Vagina (tissue), 2 donors: Measurements from ENCODE around the gene TOMT. TPM values are rescaled to one million over a fixed set of nuclear protein-coding genes. Genes with fewer than 3 reads are reported as not detected.

Experiments used
- DNase-seq, 2 donors: peaks; one replicate each; pipeline ENCODE4 v3.0.0-alpha.2; 2017; ENCODE audit errors: extremely low spot score in 2 of 2
- H3K27ac ChIP-seq: fragments of 200-600 bp; sonication (generic); one replicate; pipeline ENCODE4 v1.5.1; 2019
- H3K27me3 ChIP-seq: fragments of 200-600 bp; sonication (generic); one replicate; pipeline ENCODE4 v1.5.1; 2019
- H3K36me3 ChIP-seq, 2 donors: fragments of 200-600 bp; sonication (generic); one replicate each; pipeline ENCODE4 v1.5.1; 2017 to 2019
- H3K4me1 ChIP-seq: fragments of 200-600 bp; sonication (generic); one replicate; pipeline ENCODE4 v1.5.1; 2019
- H3K4me3 ChIP-seq, 2 donors: fragments of 200-600 bp; sonication (generic); 1 replicate in 1 of 2; 2 replicates in 1 of 2; pipeline ENCODE4 v1.5.1; 2016 to 2019
- H3K9me3 ChIP-seq: fragments of 200-600 bp; sonication (generic); one replicate; pipeline ENCODE4 v1.5.1; 2019
- CTCF ChIP-seq, 3 experiments: fragments of 450-650 bp in 2 of 3; fragments of 200-600 bp in 1 of 3; sonication (generic) in 1 of 3; IDR thresholded peaks; one replicate each; pipeline ENCODE4 v1.5.1; 2017 to 2019; ENCODE audit warnings: antibody characterized with exemption in 3 of 3, mild to moderate bottlenecking in 2 of 3, moderate library complexity in 2 of 3
- POLR2A ChIP-seq, 2 donors: fragments of 450-650 bp; IDR thresholded peaks; one replicate each; pipeline ENCODE4 v1.6.1; 2017; ENCODE audit warnings: antibody characterized with exemption in 2 of 2, mild to moderate bottlenecking in 2 of 2, moderate library complexity in 2 of 2
- POLR2AphosphoS5 ChIP-seq, 2 donors: sonication (generic); formaldehyde crosslinking; IDR thresholded peaks; one replicate each; pipeline ENCODE4 v1.9.0; 2017; ENCODE audit warnings: antibody characterized with exemption in 2 of 2, mild to moderate bottlenecking in 2 of 2, low read depth in 1 of 2; ENCODE audit not compliant: insufficient read depth in 1 of 2
- intact Hi-C: fragments of 100-400 bp; cut with DNase I; formaldehyde crosslinking; loops from one replicate; pipeline ENCODE4 v1.15.1; 2023
- total RNA-seq: library from RNA; depleted of rRNA; stranded (reverse); fragments of >200 nt; gene quantifications from one replicate; pipeline ENCODE4 v1.2.3, GENCODE V29; 2016

The TOMT gene
- total RNA-seq, 1 donor from 2014 or later, result not detected

GRCh38 chr11:72081184-72081644 is 24.5 kb upstream of the TOMT start:
- TF ChIP-seq CTCF (IDR thresholded peaks at IDR 0.05) (no peak), POLR2A (IDR thresholded peaks at IDR 0.05) (no peak), POLR2AphosphoS5 (IDR thresholded peaks at IDR 0.05; ENCODE audit: insufficient read depth in 1 of 2, low read depth in 1 of 2) (no peak)
- Histone ChIP-seq H3K27ac (peak overlapping the region; percentile 91), H3K4me3 (peak overlapping the region; percentile 68 to 75), H3K27me3 (no peaks in the 10 kb centered on the region), H3K4me1 (peaks cover 30% of the 10 kb centered on the region), H3K9me3 (no peaks in the 10 kb centered on the region), H3K36me3 (peaks cover 0 to 1% of the 10 kb centered on the region in 2 donors)
- intact Hi-C loops, result loop anchor here (2.0 kb wide), 1 partner anchor 40 kb away; no protein-coding TSS in a partner anchor
- DNase-seq, result no peak

- intact Hi-C loops, result loop anchor here (2.0 kb wide), 1 partner anchor 41 kb away; no protein-coding TSS in a partner anchor
- TF ChIP-seq POLR2AphosphoS5 (IDR thresholded peaks at IDR 0.05; ENCODE audit: insufficient read depth in 1 of 2, low read depth in 1 of 2) (no peak), POLR2A (IDR thresholded peaks at IDR 0.05) (no peak), CTCF (IDR thresholded peaks at IDR 0.05) (no peak)
- H3K27ac ChIP-seq, result peak overlapping the region; percentile 91
- H3K4me3 ChIP-seq, result no peak overlapping the region
- H3K27me3 ChIP-seq, result no peaks in the 10 kb centered on the region
- H3K4me1 ChIP-seq, result peaks cover 30% of the 10 kb centered on the region
- no peak for DNase-seq
- H3K9me3 ChIP-seq, result no peaks in the 10 kb centered on the region
- no peaks in the 10 kb centered on the region for H3K36me3 ChIP-seq
These were observed 23.8 kb upstream of the TOMT start for GRCh38 chr11:72081821-72082453.

GRCh38 chr11:72083414-72083813 is 22.3 kb upstream of the TOMT start:
- Histone ChIP-seq H3K4me1 (peaks cover 24% of the 10 kb centered on the region), H3K27me3 (no peaks in the 10 kb centered on the region), H3K4me3 (no peak overlapping the region), H3K9me3 (no peaks in the 10 kb centered on the region), H3K27ac (no peak overlapping the region), H3K36me3 (no peaks in the 10 kb centered on the region)
- no peak for DNase-seq
- intact Hi-C loops, result no loop called here
- TF ChIP-seq CTCF (IDR thresholded peaks at IDR 0.05) (no peak), POLR2AphosphoS5 (IDR thresholded peaks at IDR 0.05; ENCODE audit: insufficient read depth in 1 of 2, low read depth in 1 of 2) (no peak), POLR2A (IDR thresholded peaks at IDR 0.05) (no peak)

- Histone ChIP-seq H3K4me1 (peaks cover 17% of the 10 kb centered on the region), H3K36me3 (no peaks in the 10 kb centered on the region), H3K4me3 (no peak overlapping the region), H3K9me3 (no peaks in the 10 kb centered on the region), H3K27ac (no peak overlapping the region), H3K27me3 (no peaks in the 10 kb centered on the region)
- TF ChIP-seq POLR2A (IDR thresholded peaks at IDR 0.05), result no peak
- no peak for TF ChIP-seq POLR2AphosphoS5 (IDR thresholded peaks at IDR 0.05; ENCODE audit: insufficient read depth in 1 of 2, low read depth in 1 of 2)
- TF ChIP-seq CTCF (IDR thresholded peaks at IDR 0.05), result no peak
- intact Hi-C loops, result no loop called here
- DNase-seq, result no peak
These were observed 21.6 kb upstream of the TOMT start for GRCh38 chr11:72084076-72084475.

GRCh38 chr11:72084965-72085364 is 20.8 kb upstream of the TOMT start:
- intact Hi-C loops, result no loop called here
- DNase-seq, result no peak
- no peak overlapping the region for H3K27ac ChIP-seq

More at GRCh38 chr11:72084965-72085364, 20.8 kb upstream of the TOMT start:
- Histone ChIP-seq H3K9me3 (no peaks in the 10 kb centered on the region), H3K27me3 (no peaks in the 10 kb centered on the region), H3K36me3 (no peaks in the 10 kb centered on the region), H3K4me3 (no peak overlapping the region), H3K4me1 (peaks cover 14% of the 10 kb centered on the region)
- no peak for TF ChIP-seq POLR2A (IDR thresholded peaks at IDR 0.05)
- no peak for TF ChIP-seq CTCF (IDR thresholded peaks at IDR 0.05)
- TF ChIP-seq POLR2AphosphoS5 (IDR thresholded peaks at IDR 0.05; ENCODE audit: insufficient read depth in 1 of 2, low read depth in 1 of 2), result no peak
